ENCODE measurements around the gene AXL. TPM values are rescaled to one million over a fixed set of nuclear protein-coding genes. Genes with fewer than 3 reads are reported as not detected.
A peak's percentile ranks its signal among the peaks of the same experiment; 100 is the strongest.
"Not testable (repeated sequence)": the region's sequence is repeated elsewhere in the genome, so short reads cannot be mapped to it uniquely, and the experiment has no call there.

Gene AXL
- total RNA-seq: not detected
- under 1 TPM; 0.08 to 0.47 (median 0.41) TPM for polyA plus RNA-seq

DNA sequence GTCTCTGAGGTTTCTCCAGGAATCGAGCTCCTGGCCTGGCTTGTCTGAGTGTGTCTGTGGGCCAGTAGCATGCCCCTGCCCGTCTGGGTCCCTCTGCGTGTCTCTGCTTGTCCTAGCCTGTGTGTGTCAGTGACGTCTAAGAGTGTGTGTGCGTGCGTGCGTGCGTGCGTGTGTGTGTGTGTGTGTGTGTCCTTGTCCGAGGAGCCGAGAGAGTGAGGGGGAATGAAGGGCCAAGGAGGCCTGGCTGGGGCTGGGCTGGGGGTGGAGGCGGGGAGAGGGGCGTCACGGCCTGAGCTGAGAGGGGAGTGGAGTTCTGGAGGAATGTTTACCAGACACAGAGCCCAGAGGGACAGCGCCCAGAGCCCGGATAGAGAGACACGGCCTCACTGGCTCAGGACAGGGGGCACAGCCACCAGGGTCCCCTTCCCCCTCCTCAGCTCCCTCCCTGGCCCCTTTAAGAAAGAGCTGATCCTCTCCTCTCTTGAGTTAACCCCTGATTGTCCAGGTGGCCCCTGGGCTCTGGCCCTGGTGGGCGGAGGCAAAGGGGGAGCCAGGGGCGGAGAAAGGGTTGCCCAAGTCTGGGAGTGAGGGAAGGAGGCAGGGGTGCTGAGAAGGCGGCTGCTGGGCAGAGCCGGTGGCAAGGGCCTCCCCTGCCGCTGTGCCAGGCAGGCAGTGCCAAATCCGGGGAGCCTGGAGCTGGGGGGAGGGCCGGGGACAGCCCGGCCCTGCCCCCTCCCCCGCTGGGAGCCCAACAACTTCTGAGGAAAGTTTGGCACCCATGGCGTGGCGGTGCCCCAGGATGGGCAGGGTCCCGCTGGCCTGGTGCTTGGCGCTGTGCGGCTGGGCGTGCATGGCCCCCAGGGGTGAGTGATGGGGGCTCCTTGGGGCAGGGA is at the start of gene AXL:
AXL (plus strand) TSS at position 609 of the 893 bp plus-strand sequence; CDS start at position 779, 170 bp downstream.
- Mint-ChIP-seq H3K4me3 (peak within 1 kb of the TSS in 2 of 4 donors; percentile 43 to 52), H3K27ac (peak within 1 kb of the TSS in 2 of 3 donors; percentile 46 to 65), H3K9me3 (peaks cover 0 to 3% (median 0%) of the 10 kb centered on the region in 7 donors), H3K27me3 (peaks cover 55% of the 10 kb centered on the region), H3K36me3 (no peaks in the 10 kb centered on the region), H3K4me1 (peaks cover 0 to 2% (median 0%) of the 10 kb centered on the region in 4 donors)
- H3K27me3 ChIP-seq (ENCODE audit: control insufficient read depth, insufficient read depth, low read length): no peaks in the 10 kb centered on the region
- no peak within 1 kb of the TSS for H3K4me3 ChIP-seq (ENCODE audit: low read depth, low read length)
- ATAC-seq (ENCODE audit: low read depth in 2 of 2) (no peak), DNase-seq (no peak)
- H3K9me3 ChIP-seq (ENCODE audit: control insufficient read depth in 2 of 2, low read length in 2 of 2): no peaks in the 10 kb centered on the region
- H3K27ac ChIP-seq (ENCODE audit: insufficient read depth, low read length, poor library complexity, severe bottlenecking): no peak within 1 kb of the TSS
- no peaks in the 10 kb centered on the region for H3K4me1 ChIP-seq (ENCODE audit: control insufficient read depth, insufficient read depth, low read length, poor library complexity, severe bottlenecking)
- no peaks in the 10 kb centered on the region for H3K36me3 ChIP-seq (ENCODE audit: control insufficient read depth, insufficient read depth, low read length)

DNA sequence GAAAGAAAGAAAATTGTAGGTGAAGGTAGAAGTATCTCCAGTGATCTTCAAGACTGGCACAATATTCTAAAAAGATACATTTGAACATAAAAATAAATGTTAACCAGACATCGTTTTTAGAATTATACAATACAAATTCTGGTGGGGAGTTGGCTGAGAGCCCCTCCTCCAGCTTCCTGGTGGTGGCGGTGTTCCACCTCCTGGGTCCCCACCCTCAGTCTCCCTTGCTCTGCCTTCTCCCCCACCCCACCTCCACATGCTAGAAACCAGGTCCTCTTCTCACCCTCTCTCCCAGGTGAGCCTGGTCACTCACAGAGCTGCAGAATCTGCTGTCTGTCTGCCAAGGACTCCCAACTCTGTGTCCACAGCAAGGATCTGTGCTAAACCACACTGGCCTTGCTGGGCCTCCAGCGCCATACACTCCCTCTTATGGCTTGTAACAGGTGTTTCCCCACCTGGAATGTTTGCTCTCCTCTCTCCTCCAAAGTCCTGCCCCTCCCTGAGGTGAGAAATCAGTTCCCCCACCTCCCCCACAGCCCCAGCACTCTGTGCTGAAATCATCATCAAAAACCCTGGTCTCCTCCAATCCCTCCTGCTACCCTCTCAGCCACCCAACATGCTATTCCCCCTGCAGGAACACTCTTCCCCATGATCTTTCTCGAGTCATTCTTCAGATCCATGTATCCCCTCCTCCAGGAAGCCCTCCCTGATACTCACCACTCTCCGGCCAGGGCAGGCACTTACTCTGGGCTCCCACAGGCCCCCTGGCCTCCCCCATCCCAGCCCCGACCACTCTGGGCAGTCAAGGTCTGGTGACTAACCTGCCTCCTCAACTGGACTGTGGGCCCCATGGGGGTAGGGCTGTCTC is 46.5 kb upstream of the AXL start:
- Mint-ChIP-seq H3K27ac (peak overlapping the region in 1 of 3 donors; percentile 62), H3K9me3 (peaks cover 0 to 2% (median 0%) of the 10 kb centered on the region in 7 donors), H3K27me3 (peaks cover 9% of the 10 kb centered on the region), H3K4me1 (peaks cover 4 to 24% (median 7%) of the 10 kb centered on the region in 4 donors), H3K36me3 (no peaks in the 10 kb centered on the region), H3K4me3 (no peak overlapping the region)
- ATAC-seq (ENCODE audit: low read depth in 2 of 2) (no peak), DNase-seq (no peak)
- no peak overlapping the region for H3K27ac ChIP-seq (ENCODE audit: insufficient read depth, low read length, poor library complexity, severe bottlenecking)
- H3K27me3 ChIP-seq (ENCODE audit: control insufficient read depth, insufficient read depth, low read length): no peaks in the 10 kb centered on the region
- no peaks in the 10 kb centered on the region for H3K9me3 ChIP-seq (ENCODE audit: control insufficient read depth in 2 of 2, low read length in 2 of 2)
- no peaks in the 10 kb centered on the region for H3K36me3 ChIP-seq (ENCODE audit: control insufficient read depth, insufficient read depth, low read length)
- peaks cover 4% of the 10 kb centered on the region for H3K4me1 ChIP-seq (ENCODE audit: control insufficient read depth, insufficient read depth, low read length, poor library complexity, severe bottlenecking)
- no peak overlapping the region for H3K4me3 ChIP-seq (ENCODE audit: low read depth, low read length)

DNA sequence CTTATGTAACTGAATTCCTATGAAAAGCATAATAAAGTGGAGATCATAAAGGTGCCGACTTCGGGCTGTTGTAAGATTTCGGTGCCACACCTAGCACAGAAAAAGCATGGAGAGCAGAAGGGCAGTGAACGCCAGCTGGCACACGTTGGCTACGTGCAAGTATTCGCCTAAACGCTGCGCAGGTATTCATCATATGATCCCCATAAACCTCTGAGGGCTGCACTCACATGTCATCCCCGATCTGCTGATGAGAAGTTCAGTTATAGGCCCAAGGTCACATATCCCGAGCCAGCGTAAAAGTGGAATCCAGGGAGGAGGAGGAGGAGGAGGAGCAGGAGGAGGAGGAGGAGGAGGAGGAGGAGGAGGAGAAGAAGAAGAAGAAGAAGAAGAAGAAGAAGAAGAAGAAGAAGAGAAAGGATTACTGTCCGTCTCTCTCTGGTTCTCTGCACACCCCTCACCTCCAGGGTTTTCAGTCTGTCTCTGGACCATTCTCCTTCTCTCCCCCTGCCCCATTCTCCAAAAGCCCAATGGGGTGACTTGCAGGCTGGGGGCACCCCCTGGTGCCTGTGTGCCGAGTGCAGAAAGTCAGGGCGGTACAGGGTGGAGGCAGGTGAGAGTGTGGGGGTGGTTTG is 44.6 kb upstream of the AXL start:
- Mint-ChIP-seq H3K27me3 (peaks cover 5% of the 10 kb centered on the region), H3K9me3 (no peaks in the 10 kb centered on the region), H3K27ac (peak overlapping the region in 1 of 3 donors; percentile 42), H3K4me3 (no peak overlapping the region), H3K4me1 (peaks cover 4 to 24% (median 7%) of the 10 kb centered on the region in 4 donors), H3K36me3 (no peaks in the 10 kb centered on the region)
- H3K27ac ChIP-seq (ENCODE audit: insufficient read depth, low read length, poor library complexity, severe bottlenecking): no peak overlapping the region
- no peak overlapping the region for H3K4me3 ChIP-seq (ENCODE audit: low read depth, low read length)
- no peaks in the 10 kb centered on the region for H3K36me3 ChIP-seq (ENCODE audit: control insufficient read depth, insufficient read depth, low read length)
- no peak for ATAC-seq (ENCODE audit: low read depth in 2 of 2)
- DNase-seq: no peak
- H3K27me3 ChIP-seq (ENCODE audit: control insufficient read depth, insufficient read depth, low read length): no peaks in the 10 kb centered on the region
- no peaks in the 10 kb centered on the region for H3K9me3 ChIP-seq (ENCODE audit: control insufficient read depth in 2 of 2, low read length in 2 of 2)
- H3K4me1 ChIP-seq (ENCODE audit: control insufficient read depth, insufficient read depth, low read length, poor library complexity, severe bottlenecking): peaks cover 4% of the 10 kb centered on the region

DNA sequence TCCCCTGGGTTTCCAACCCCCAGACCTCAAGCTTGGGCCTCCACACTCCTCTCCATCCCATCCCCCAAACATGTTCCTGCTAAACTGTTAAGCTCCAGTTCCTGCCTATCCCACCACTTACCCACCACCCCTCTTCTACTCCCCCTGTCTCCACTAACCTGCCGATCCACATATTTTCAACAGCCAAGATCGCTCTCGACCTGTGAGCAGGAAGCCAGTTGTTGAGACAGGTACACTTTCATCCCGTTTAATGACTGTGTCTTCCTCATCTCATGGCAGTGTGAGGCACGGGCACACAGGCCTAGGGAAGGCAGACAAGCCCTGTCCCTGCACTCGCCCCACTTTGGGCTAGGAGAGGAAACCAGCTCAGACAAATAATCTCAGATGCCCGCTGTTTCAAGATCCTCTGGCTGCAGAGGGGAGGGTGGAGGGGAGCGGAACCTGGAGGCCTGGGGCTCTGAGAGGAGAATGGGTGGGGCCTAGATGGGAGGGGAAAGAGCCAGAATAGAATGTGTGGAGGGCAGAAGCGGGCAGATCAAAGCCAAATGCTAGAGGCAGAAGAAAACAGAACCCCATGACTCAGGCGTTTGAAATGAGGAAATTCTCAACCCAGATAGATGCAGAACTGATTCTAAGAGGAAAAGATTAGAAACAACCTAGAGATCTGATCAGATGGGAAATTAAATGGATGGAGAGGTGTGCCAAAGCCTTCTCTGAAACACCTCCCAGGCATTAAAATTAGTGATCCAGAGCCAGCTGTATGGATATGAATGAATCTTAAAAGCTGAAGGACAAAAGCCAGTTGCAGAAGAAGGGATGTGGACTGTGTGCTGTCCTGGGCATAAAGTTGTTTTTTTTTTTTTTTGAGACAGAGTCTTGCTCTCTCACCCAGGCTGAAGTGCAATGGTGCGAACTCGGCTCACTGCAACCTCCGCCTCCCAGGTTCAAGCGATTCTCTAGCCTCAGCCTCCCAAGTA is 42.9 kb upstream of the AXL start:
- peak overlapping the region in 2 of 4 donors; percentile 44 to 59 for H3K4me3 Mint-ChIP-seq
- no peaks in the 10 kb centered on the region for H3K9me3 Mint-ChIP-seq
- DNase-seq (peak in 2 of 3 donors; percentile 20 to 83), ATAC-seq (ENCODE audit: low read depth in 2 of 2) (peak; percentile 72 to 83)
- H3K27ac Mint-ChIP-seq: peak overlapping the region; percentile 52 to 92 (median 70)
- H3K36me3 ChIP-seq (ENCODE audit: control insufficient read depth, insufficient read depth, low read length): no peaks in the 10 kb centered on the region
- H3K4me3 ChIP-seq (ENCODE audit: low read depth, low read length): no peak overlapping the region
- H3K27ac ChIP-seq (ENCODE audit: insufficient read depth, low read length, poor library complexity, severe bottlenecking): no peak overlapping the region
- no peaks in the 10 kb centered on the region for H3K27me3 ChIP-seq (ENCODE audit: control insufficient read depth, insufficient read depth, low read length)
- no peaks in the 10 kb centered on the region for H3K9me3 ChIP-seq (ENCODE audit: control insufficient read depth in 2 of 2, low read length in 2 of 2)
- H3K27me3 Mint-ChIP-seq: peaks cover 5% of the 10 kb centered on the region
- H3K4me1 Mint-ChIP-seq: peaks cover 4 to 24% (median 7%) of the 10 kb centered on the region in 4 donors
- H3K36me3 Mint-ChIP-seq: no peaks in the 10 kb centered on the region
- H3K4me1 ChIP-seq (ENCODE audit: control insufficient read depth, insufficient read depth, low read length, poor library complexity, severe bottlenecking): peaks cover 4% of the 10 kb centered on the region

DNA sequence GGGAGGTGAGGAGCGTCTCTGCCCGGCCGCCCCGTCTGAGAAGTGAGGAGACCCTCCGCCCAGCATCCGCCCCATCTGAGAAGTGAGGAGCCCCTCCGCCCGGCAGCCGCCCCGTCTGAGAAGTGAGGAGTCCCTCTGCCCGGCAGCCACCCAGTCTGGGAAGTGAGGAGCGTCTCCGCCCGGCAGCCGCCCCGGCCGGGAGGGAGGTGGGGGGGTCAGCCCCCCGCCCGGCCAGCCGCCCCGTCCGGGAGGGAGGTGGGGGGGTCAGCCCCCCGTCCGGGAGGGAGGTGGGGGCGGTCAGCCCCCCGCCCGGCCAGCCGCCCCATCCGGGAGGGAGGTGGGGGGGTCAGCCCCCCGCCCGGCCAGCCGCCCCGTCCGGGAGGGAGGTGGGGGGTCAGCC is 38.9 kb upstream of the AXL start:
- not testable (repeated sequence) for H3K27me3 ChIP-seq (ENCODE audit: control insufficient read depth, insufficient read depth, low read length); H3K27ac ChIP-seq (ENCODE audit: insufficient read depth, low read length, poor library complexity, severe bottlenecking); H3K36me3 Mint-ChIP-seq; H3K36me3 ChIP-seq (ENCODE audit: control insufficient read depth, insufficient read depth, low read length); H3K4me3 ChIP-seq (ENCODE audit: low read depth, low read length); H3K4me1 ChIP-seq (ENCODE audit: control insufficient read depth, insufficient read depth, low read length, poor library complexity, severe bottlenecking); H3K4me3 Mint-ChIP-seq; H3K9me3 ChIP-seq (ENCODE audit: control insufficient read depth in 2 of 2, low read length in 2 of 2); ATAC-seq (ENCODE audit: low read depth in 2 of 2); H3K27ac Mint-ChIP-seq; H3K27me3 Mint-ChIP-seq; H3K9me3 Mint-ChIP-seq; DNase-seq
- peaks cover 4 to 13% (median 7%) of the 10 kb centered on the region in 4 donors for H3K4me1 Mint-ChIP-seq

DNA sequence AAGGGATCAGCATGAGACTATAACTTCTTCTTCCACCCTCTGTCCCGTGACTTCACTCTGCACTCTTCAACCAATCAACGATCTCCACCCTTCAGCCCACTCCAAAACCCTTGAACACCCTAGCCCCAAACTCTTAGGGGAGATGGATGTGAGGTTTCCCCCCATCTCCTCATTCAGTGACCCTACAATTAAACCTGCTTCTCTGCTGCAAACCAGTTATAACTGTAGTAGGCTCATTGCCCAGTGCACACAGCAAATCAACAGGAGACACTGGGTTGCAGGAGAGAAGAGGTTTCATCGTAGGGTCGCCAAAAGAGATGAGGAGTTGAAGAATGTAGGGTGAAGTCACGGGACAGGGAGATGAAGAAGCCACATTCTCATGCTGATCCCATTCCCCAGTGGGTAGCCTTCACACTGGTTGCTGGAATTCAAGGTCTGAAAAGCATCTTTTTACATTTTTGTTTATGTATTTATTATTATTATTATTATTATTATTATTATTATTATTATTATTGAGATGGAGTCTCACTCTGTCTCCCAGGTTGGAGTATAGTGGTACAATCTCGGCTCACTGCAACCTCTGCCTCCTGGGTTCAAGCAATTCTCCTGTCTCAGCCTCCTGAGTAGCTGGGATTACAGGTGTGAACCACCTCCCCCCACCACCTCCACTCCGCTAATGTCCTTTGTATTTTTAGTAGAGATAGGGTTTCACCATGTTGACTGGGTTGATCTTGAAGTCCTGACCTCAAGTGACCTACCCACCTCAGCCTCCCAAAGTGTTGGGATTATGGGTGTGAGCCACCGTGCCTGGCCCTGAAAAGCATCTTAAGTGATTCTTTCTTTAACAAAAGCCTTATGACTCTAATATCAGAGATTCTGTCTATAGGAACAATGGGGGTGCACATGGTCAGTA is 31.8 kb upstream of the AXL start:
- H3K4me1 Mint-ChIP-seq: no peaks in the 10 kb centered on the region
- ATAC-seq (ENCODE audit: low read depth in 2 of 2): no peak
- H3K4me1 ChIP-seq (ENCODE audit: control insufficient read depth, insufficient read depth, low read length, poor library complexity, severe bottlenecking): no peaks in the 10 kb centered on the region
- H3K36me3 Mint-ChIP-seq: no peaks in the 10 kb centered on the region
- H3K9me3 ChIP-seq (ENCODE audit: control insufficient read depth in 2 of 2, low read length in 2 of 2): no peaks in the 10 kb centered on the region
- H3K27ac Mint-ChIP-seq: no peak overlapping the region
- H3K4me3 ChIP-seq (ENCODE audit: low read depth, low read length): no peak overlapping the region
- no peak overlapping the region for H3K4me3 Mint-ChIP-seq
- H3K27me3 Mint-ChIP-seq: peaks cover 32% of the 10 kb centered on the region
- peaks cover 5% of the 10 kb centered on the region for H3K27me3 ChIP-seq (ENCODE audit: control insufficient read depth, insufficient read depth, low read length)
- H3K27ac ChIP-seq (ENCODE audit: insufficient read depth, low read length, poor library complexity, severe bottlenecking): no peak overlapping the region
- DNase-seq: no peak
- H3K9me3 Mint-ChIP-seq: no peaks in the 10 kb centered on the region
- H3K36me3 ChIP-seq (ENCODE audit: control insufficient read depth, insufficient read depth, low read length): no peaks in the 10 kb centered on the region

All from CD4-positive, CD25-positive, alpha-beta regulatory T cell (primary cell).